HG03045 (cell line): ENCODE measurements around the gene NOC4L.
"Not testable (repeated sequence)": the region's sequence is repeated elsewhere in the genome, so short reads cannot be mapped to it uniquely, and the experiment has no call there.

Experiments used
- ATAC-seq: cut with Tn5 transposase; IDR thresholded peaks from one replicate; pipeline ENCODE4 v1.9.1; 2021; ENCODE audit warnings: mild to moderate bottlenecking, moderate library complexity; ENCODE audit not compliant: unreplicated experiment

The NOC4L gene

GRCh38 chr12:132142679-132143335, 1.4 kb upstream of the NOC4L start:
- no peak for ATAC-seq

- peak; percentile 18 for ATAC-seq
These were observed 753 bp upstream of the NOC4L start for GRCh38 chr12:132143336-132144071.

GRCh38 chr12:132144810-132145168, 532 bp downstream of the NOC4L start:
- peak; percentile 1 for ATAC-seq

- ATAC-seq = no peak
These were observed 1.1 kb downstream of the NOC4L start for GRCh38 chr12:132145334-132145733.

GRCh38 chr12:132146098-132146497, 1.8 kb downstream of the NOC4L start:
- no peak for ATAC-seq

GRCh38 chr12:132146772-132147422, 2.6 kb downstream of the NOC4L start:
- no peak for ATAC-seq

- no peak for ATAC-seq
These were observed 3.4 kb downstream of the NOC4L start for GRCh38 chr12:132147423-132148367.

- no peak for ATAC-seq
These were observed 4.2 kb downstream of the NOC4L start for GRCh38 chr12:132148368-132149045.

GRCh38 chr12:132149526-132149925, 5.3 kb downstream of the NOC4L start:
- ATAC-seq = not testable (repeated sequence)

- ATAC-seq = no peak
These were observed 6.5 kb downstream of the NOC4L start for GRCh38 chr12:132150780-132151144.

GRCh38 chr12:132151145-132151765, 7.0 kb downstream of the NOC4L start:
- no peak for ATAC-seq

- no peak for ATAC-seq
These were observed 7.6 kb downstream of the NOC4L start for GRCh38 chr12:132151766-132152410.

GRCh38 chr12:132152411-132152821, 8.2 kb downstream of the NOC4L start:
- no peak for ATAC-seq

- ATAC-seq = no peak
These were observed 8.7 kb downstream of the NOC4L start for GRCh38 chr12:132152953-132153352.

- peak; percentile 61 for ATAC-seq
These were observed 9.5 kb downstream of the NOC4L start for GRCh38 chr12:132153501-132154340.

GRCh38 chr12:132154341-132154761, 10.1 kb downstream of the NOC4L start:
- peak; percentile 21 for ATAC-seq

GRCh38 chr12:132154941-132155770, 10.9 kb downstream of the NOC4L start:
- no peak for ATAC-seq
